HepG2 (cell line): ENCODE data around the gene NNMT. TPM values are rescaled to one million over a fixed set of nuclear protein-coding genes. Genes with fewer than 3 reads are reported as not detected.

ENCODE experiments used
- ATAC-seq: fragments of 200-7000 bp; cut with Tn5 transposase; 3 replicates; pipeline ENCODE4 v1.9.1; 2020; ENCODE audit warnings: mild to moderate bottlenecking, moderate library complexity
- BruUV-seq: library from RNA; stranded (reverse); fragments of 400-500 nt; replicated peaks from 2 replicates; lab custom pipeline; 2021; lab: Mats Ljungman, UMichigan
- CTCF ChIA-PET: fragments of 300-600 bp; formaldehyde crosslinking; extraction: SDS; loops from one replicate; lab custom pipeline; 2021; ENCODE audit warnings: low total read pairs, inconsistent platforms, low intra/inter-chr PET ratio; lab: Yijun Ruan, JAX
- POLR2A ChIA-PET: fragments of 350-600 bp; sonication (Branson Sonifier 250); formaldehyde crosslinking; loops from one replicate; lab custom pipeline; 2020; ENCODE audit warnings: antibody characterized with exemption, inconsistent platforms; lab: Yijun Ruan, JAX
- DNase-seq: peaks from one replicate; pipeline ENCODE4 v3.0.0-alpha.2; 2015; ENCODE audit warnings: low spot score
- FAIRE-seq: peaks from 3 replicates; lab custom pipeline; 2011; peaks lifted over from hg19 to GRCh38; lab: Jason Lieb, UNC
- H2AFZ ChIP-seq: one replicate; pipeline ENCODE4 v1.6.1; 2011; ENCODE audit warnings: low read length, inconsistent platforms
- H3K27ac ChIP-seq: fragments of 300-600 bp; 3 replicates; pipeline ENCODE4 v1.8.0; 2011; ENCODE audit warnings: mixed run types, mild to moderate bottlenecking, mixed read lengths, low read length, inconsistent platforms; ENCODE audit not compliant: insufficient read depth; ENCODE audit errors: extremely low read length
- H3K27me3 ChIP-seq, 2 experiments: fragments of 200-600 bp in 1 of 2; 2 replicates in 1 of 2; 3 replicates in 1 of 2; pipeline versions ENCODE4 v1.6.0 to v1.8.0; 2011; ENCODE audit warnings: low read length in 2 of 2, mild to moderate bottlenecking in 2 of 2, moderate library complexity in 2 of 2, inconsistent platforms in 1 of 2; ENCODE audit not compliant: insufficient read depth in 2 of 2, control insufficient read depth in 1 of 2
- H3K36me3 ChIP-seq, 2 experiments: fragments of 200-600 bp in 1 of 2; replicated peaks in 1 of 2; 2 replicates in 1 of 2; 3 replicates in 1 of 2; pipeline versions ENCODE4 v1.5.1 to v1.8.0; 2011; ENCODE audit warnings: low read length in 2 of 2, inconsistent platforms in 1 of 2; ENCODE audit not compliant: insufficient read depth in 2 of 2, control insufficient read depth in 1 of 2
- H3K4me1 ChIP-seq: 2 replicates; pipeline ENCODE4 v1.5.1; 2012; ENCODE audit warnings: low read length, inconsistent platforms; ENCODE audit not compliant: insufficient read depth
- H3K4me2 ChIP-seq: 2 replicates; pipeline ENCODE4 v1.6.0; 2011; ENCODE audit warnings: low read depth, low read length, inconsistent platforms
- H3K4me3 ChIP-seq, 3 experiments: fragments of 200-600 bp in 1 of 3; sonication (generic), shearing (Covaris generic) in 1 of 3; replicated peaks in 1 of 3; 2 replicates each; pipeline ENCODE4 v1.5.1; 2011 to 2016; ENCODE audit warnings: low read length in 3 of 3, inconsistent platforms in 2 of 3, low read depth in 2 of 3, mild to moderate bottlenecking in 2 of 3, control low read depth in 1 of 3, mixed read lengths in 1 of 3; ENCODE audit not compliant: insufficient read depth in 1 of 3
- H3K79me2 ChIP-seq: one replicate; pipeline ENCODE4 v1.6.1; 2011; ENCODE audit warnings: low read length, inconsistent platforms; ENCODE audit not compliant: insufficient read depth
- H3K9ac ChIP-seq: 2 replicates; pipeline ENCODE4 v1.6.0; 2011; ENCODE audit warnings: mild to moderate bottlenecking, low read depth, low read length, inconsistent platforms; ENCODE audit not compliant: insufficient read depth
- H3K9me3 ChIP-seq: 2 replicates; pipeline ENCODE4 v1.5.1; 2012; ENCODE audit warnings: mild to moderate bottlenecking, low read length
- H4K20me1 ChIP-seq: 2 replicates; pipeline ENCODE4 v1.6.0; 2011; ENCODE audit warnings: inconsistent platforms, mild to moderate bottlenecking, low read length, moderate library complexity; ENCODE audit not compliant: insufficient read depth
- ARNT2 ChIP-seq: sonication (generic); formaldehyde crosslinking; IDR thresholded peaks from 2 replicates; pipeline ENCODE4 v1.8.0; 2022; ENCODE audit warnings: mild to moderate bottlenecking, low read depth, missing genetic modification reagents, moderate library complexity
- GABPB1 ChIP-seq: IDR thresholded peaks from 2 replicates; pipeline ENCODE4 v1.6.1; 2016; ENCODE audit warnings: mild to moderate bottlenecking, missing genetic modification reagents, moderate library complexity, missing compliant biosample characterization
- IKZF1 ChIP-seq: fragments of 450-650 bp; IDR thresholded peaks from 2 replicates; pipeline ENCODE4 v1.7.1; 2016
- KMT2B ChIP-seq: IDR thresholded peaks from 2 replicates; pipeline ENCODE4 v1.6.1; 2016; ENCODE audit warnings: missing genetic modification reagents, missing compliant biosample characterization
- SMARCC2 ChIP-seq: fragments of 450-650 bp; IDR thresholded peaks from 2 replicates; pipeline ENCODE4 v1.6.1; 2017; ENCODE audit warnings: antibody characterized with exemption, mild to moderate bottlenecking
- ZNF34 ChIP-seq: sonication (generic); formaldehyde crosslinking; IDR thresholded peaks from 2 replicates; pipeline ENCODE4 v1.4.0; 2020; ENCODE audit warnings: mild to moderate bottlenecking, missing genetic modification reagents, borderline replicate concordance
- ZNF546 ChIP-seq: sonication (generic); formaldehyde crosslinking; conservative IDR thresholded peaks from 2 replicates; pipeline ENCODE4 v1.8.1; 2023; ENCODE audit warnings: mild to moderate bottlenecking, missing genetic modification reagents
- ZNF710 ChIP-seq: sonication (generic); formaldehyde crosslinking; IDR thresholded peaks from 2 replicates; pipeline ENCODE4 v1.5.0; 2020; ENCODE audit warnings: mild to moderate bottlenecking, missing genetic modification reagents, borderline replicate concordance
- WGBS: methylation state at CpG from one replicate; pipeline ENCODE4 v1.1.6; 2017; ENCODE audit warnings: low lambda C conversion rate; 5-methylcytosine and 5-hydroxymethylcytosine counted together
- in situ Hi-C: cut with HindIII; loops from 2 replicates; pipeline ENCODE4 v1.10.0; 2017; ENCODE audit warnings: low pct_unique_long_range_greater_than_20kb; ENCODE audit not compliant: extremely low pct_ligation_motif_present
- intact Hi-C: fragments of 100-400 bp; cut with micrococcal nuclease; formaldehyde crosslinking; loops from one replicate; pipeline ENCODE4 v1.10.0; 2022; ENCODE audit not compliant: unreplicated experiment
- polyA plus RNA-seq, 8 experiments: library from polyadenylated mRNA; depleted of rRNA in 3 of 8; stranded (reverse) in 7 of 8; unstranded in 1 of 8; fragments of >200 nt; fragmentation: Illumina TruSeq in 4 of 8; extraction: Trizol in 4 of 8; gene quantifications; 2 replicates each; pipeline versions ENCODE4 v1.2.1 to v1.2.3, GENCODE V29; 2011 to 2016; ENCODE audit warnings: low read depth in 4 of 8, missing spikeins in 1 of 8, mixed read lengths in 1 of 8; ENCODE audit not compliant: insufficient read depth in 1 of 8
- total RNA-seq, 5 experiments: library from RNA; depleted of rRNA; stranded (reverse); fragments of >200 nt; fragmentation: Illumina TruSeq; extraction: Trizol; gene quantifications; 2 replicates each; pipeline ENCODE4 v1.2.3, GENCODE V29; 2016; ENCODE audit warnings: low read depth in 1 of 5

The NNMT gene
- total and polyA plus RNA-seq, 2 of the 13 experiments (the other 11 are each of a cell fraction or from before 2014, with no cell fraction given): 0.13 TPM; not detected in 1

- in situ Hi-C loops: no loop called here
- no peaks in the 10 kb centered on the region for H4K20me1 ChIP-seq
- H3K27me3 ChIP-seq: peaks cover 2 to 7% of the 10 kb centered on the region in 2 experiments; a peak in 2 of 5 replicates
- TF ChIP-seq ARNT2 (CRISPR knock-in tag) (no peak), ZNF34 (CRISPR knock-in tag) (no peak), ZNF710 (CRISPR knock-in tag) (no peak), SMARCC2 (no peak), GABPB1 (CRISPR knock-in tag) (no peak), IKZF1 (no peak), KMT2B (no peak), ZNF546 (CRISPR knock-in tag) (no peak)
- H3K9ac ChIP-seq: no peak overlapping the region
- DNase-seq (no peak), ATAC-seq (no peak), FAIRE-seq (no peak)
- BruUV-seq: no TSS peak
- CTCF ChIA-PET: no interaction called here
- no peak overlapping the region for H3K27ac ChIP-seq
- H3K9me3 ChIP-seq: no peaks in the 10 kb centered on the region
- POLR2A ChIA-PET: no interaction called here
- H3K79me2 ChIP-seq: no peaks in the 10 kb centered on the region
- H3K36me3 ChIP-seq: no peaks in the 10 kb centered on the region
- H3K4me3 ChIP-seq: no peak overlapping the region
- H3K4me1 ChIP-seq: no peaks in the 10 kb centered on the region
- no peak overlapping the region for H3K4me2 ChIP-seq
- 49% methylated on average over 2 of the region's 2 CpGs for WGBS
- no peak overlapping the region for H2AFZ ChIP-seq
- intact Hi-C loops: no loop called here
Observed at GRCh38 chr11:114290503-114291235, 5.5 kb upstream of the NNMT start.
